ENCODE measurements around the gene MEI4.
"Not testable (repeated sequence)": the region's sequence is repeated elsewhere in the genome, so short reads cannot be mapped to it uniquely, and the experiment has no call there.

MEI4 gene

GRCh38 chr6:77825204-77825603 is 172.4 kb downstream of the MEI4 start:
- DNase-seq: no peak

GRCh38 chr6:77829736-77830135 is 176.9 kb downstream of the MEI4 start:
- no peak for DNase-seq

GRCh38 chr6:77833749-77834148 is 180.9 kb downstream of the MEI4 start:
- not testable (repeated sequence) for DNase-seq

- no peak for DNase-seq
Observed at GRCh38 chr6:77834591-77834996, 181.8 kb downstream of the MEI4 start.

GRCh38 chr6:77837034-77837784 is 184.4 kb downstream of the MEI4 start:
- no peak for DNase-seq

GRCh38 chr6:77839292-77839691 is 186.5 kb downstream of the MEI4 start:
- no peak for DNase-seq

GRCh38 chr6:77844822-77845221 is 192.0 kb downstream of the MEI4 start:
- no peak for DNase-seq

GRCh38 chr6:77853401-77853800 is 200.6 kb downstream of the MEI4 start:
- no peak for DNase-seq

DNA sequence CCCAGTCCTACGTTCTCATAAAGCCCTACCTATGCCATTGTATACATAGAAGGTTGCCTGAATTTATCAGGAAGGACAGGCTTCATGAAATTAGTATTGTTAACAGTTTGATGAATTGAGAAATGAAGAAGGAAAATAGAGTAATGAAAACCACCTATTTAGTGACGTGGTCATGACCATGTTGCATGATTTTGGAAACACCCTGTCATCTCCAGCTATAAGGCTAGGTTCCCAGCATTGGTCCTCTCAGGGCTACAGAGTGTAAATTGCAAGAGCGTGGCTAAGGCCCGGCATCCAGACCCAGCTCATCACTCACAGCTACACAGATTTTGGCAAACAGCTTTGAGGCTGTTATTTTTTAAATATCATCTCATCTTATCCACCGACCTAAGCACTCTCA is 203.6 kb downstream of the MEI4 start:
- no peak for DNase-seq

- DNase-seq: no peak
Observed at GRCh38 chr6:77857421-77857820, 204.6 kb downstream of the MEI4 start.

GRCh38 chr6:77876300-77876699 is 223.5 kb downstream of the MEI4 start:
- no peak for DNase-seq

GRCh38 chr6:77879527-77879926 is 226.7 kb downstream of the MEI4 start:
- no peak for DNase-seq

- DNase-seq: no peak
Observed at GRCh38 chr6:77880501-77880900, 227.7 kb downstream of the MEI4 start.

DNA sequence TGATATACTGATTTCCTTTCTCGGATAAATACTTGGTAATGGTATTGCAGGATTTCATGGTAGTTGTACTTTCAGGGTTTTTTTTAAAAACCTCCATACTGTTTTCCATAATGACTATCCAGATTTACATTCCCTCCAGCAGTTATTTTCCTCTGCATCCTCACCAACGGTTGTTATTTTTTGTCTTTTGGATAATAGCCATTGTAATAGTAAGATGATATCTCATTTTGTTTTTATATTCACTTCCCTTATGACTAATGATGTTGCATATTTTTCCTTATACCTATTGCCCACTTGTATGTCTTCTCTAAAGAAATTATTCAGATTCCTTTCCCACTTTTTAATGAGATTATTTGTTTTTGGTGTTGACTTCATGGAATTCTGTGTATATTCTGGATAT is 231.0 kb downstream of the MEI4 start:
- no peak for DNase-seq

GRCh38 chr6:77893391-77893790 is 240.6 kb downstream of the MEI4 start:
- no peak for DNase-seq

- no peak for DNase-seq
Observed at GRCh38 chr6:77906070-77906469, 253.2 kb downstream of the MEI4 start.

- no peak for DNase-seq
Observed at GRCh38 chr6:77910826-77911225, 258.0 kb downstream of the MEI4 start.

DNA sequence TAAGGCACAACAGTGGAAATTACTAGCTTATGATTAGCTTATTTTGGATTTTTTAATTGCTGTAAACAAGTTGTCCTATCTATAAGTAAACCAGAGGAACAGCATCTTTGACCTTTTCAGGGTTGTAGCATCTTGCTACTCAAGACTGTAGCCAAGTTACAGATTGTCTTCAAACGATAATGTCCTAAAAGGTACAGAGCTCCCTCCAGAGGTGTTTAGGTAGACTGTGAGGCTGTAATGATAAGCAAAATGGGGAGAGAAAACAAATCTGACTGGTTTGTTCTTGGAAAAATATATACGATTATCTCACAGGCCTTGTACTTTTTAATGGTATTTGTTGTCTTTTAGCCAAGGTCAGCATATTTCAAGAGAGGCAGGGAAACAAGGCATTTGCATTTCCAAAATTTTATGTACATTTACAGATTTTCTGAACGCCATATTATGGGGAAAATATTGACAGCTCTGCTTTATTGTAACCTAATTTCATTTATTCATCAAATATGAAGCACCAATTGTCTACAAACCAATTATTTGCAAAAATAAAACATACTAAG is 273.4 kb downstream of the MEI4 start:
- no peak for DNase-seq

GRCh38 chr6:77930382-77930781 is 277.5 kb downstream of the MEI4 start:
- no peak for DNase-seq

- no peak for DNase-seq
Observed at GRCh38 chr6:77930952-77931351, 278.1 kb downstream of the MEI4 start.

GRCh38 chr6:77962070-77962469 is 309.2 kb downstream of the MEI4 start:
- no peak for DNase-seq

GRCh38 chr6:77965449-77965848 is 312.6 kb downstream of the MEI4 start:
- DNase-seq: no peak

GRCh38 chr6:77972334-77972733 is 319.5 kb downstream of the MEI4 start:
- DNase-seq: no peak

Data from stimulated activated CD4-positive, alpha-beta T cell treated with anti-CD3 and anti-CD28 coated beads, Interleukin-2, amount 100 ng/mL, for 24 hours (primary cell).